ENCODE measurements around the gene HID1.

Gene HID1

DNA sequence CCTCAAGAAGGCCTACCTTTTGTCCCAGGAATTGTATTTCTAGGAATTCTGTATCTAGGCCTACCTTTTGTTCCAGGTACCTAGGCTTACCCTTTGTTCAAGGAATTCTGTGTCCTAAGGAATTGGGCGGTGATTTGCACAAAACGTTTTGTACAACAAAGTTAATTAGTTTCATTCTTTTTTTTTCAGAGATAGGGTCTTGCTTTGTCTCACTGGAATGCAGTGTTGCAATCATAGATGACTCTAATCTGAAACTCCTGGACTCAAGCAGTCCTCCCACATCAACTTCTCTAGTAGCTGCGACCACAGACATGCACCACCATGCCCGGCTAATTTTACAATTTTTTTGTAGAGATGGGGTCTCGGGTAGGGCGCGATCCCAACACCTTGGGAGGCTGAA lies 21.9 kb upstream of the HID1 start:
- Mint-ChIP-seq H3K36me3 (ENCODE audit: low read depth) (peaks cover 5% of the 10 kb centered on the region), H3K27me3 (ENCODE audit: low read depth) (no peaks in the 10 kb centered on the region), H3K27ac (peak overlapping the region in 2 of 3 experiments; percentile 47 to 73), H3K4me1 (peaks cover 22% of the 10 kb centered on the region), H3K4me3 (no peak overlapping the region), H3K9me3 (no peaks in the 10 kb centered on the region)
- TF ChIP-seq, protein P1, sequence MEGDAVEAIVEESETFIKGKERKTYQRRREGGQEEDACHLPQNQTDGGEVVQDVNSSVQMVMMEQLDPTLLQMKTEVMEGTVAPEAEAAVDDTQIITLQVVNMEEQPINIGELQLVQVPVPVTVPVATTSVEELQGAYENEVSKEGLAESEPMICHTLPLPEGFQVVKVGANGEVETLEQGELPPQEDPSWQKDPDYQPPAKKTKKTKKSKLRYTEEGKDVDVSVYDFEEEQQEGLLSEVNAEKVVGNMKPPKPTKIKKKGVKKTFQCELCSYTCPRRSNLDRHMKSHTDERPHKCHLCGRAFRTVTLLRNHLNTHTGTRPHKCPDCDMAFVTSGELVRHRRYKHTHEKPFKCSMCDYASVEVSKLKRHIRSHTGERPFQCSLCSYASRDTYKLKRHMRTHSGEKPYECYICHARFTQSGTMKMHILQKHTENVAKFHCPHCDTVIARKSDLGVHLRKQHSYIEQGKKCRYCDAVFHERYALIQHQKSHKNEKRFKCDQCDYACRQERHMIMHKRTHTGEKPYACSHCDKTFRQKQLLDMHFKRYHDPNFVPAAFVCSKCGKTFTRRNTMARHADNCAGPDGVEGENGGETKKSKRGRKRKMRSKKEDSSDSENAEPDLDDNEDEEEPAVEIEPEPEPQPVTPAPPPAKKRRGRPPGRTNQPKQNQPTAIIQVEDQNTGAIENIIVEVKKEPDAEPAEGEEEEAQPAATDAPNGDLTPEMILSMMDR (IDR thresholded peaks at IDR 0.05; ENCODE audit: unreplicated experiment in 3 of 3) = no peak

DNA sequence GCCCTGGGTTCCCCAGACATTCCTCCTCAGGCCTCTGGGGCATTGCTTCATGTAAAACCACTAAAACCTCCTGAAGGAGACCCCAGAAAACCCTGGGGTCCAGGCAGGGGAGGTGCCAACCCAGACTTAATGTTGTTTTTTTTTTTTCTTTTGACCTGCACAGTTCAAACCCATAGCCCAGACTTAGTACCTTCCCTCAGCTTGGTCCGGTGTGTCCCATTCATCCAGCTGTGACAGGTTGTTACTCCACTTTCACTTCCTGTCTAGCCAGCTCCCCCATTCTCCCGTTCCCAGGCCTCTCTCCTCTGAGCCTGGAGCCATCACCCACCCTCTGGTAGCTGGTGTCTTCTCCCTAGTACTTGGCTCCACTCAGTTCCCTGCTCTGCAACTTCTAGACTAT lies 19.7 kb upstream of the HID1 start:
- H3K36me3 Mint-ChIP-seq (ENCODE audit: low read depth) = no peaks in the 10 kb centered on the region
- peak overlapping the region; percentile 71 to 89 (median 79) for H3K27ac Mint-ChIP-seq
- H3K27me3 Mint-ChIP-seq (ENCODE audit: low read depth) = no peaks in the 10 kb centered on the region
- H3K4me3 Mint-ChIP-seq = peak overlapping the region; percentile 5 to 63 (median 63)
- TF ChIP-seq, protein P1 (IDR thresholded peaks at IDR 0.05; ENCODE audit: unreplicated experiment in 3 of 3) = no peak
- peaks cover 28% of the 10 kb centered on the region for H3K4me1 Mint-ChIP-seq
- H3K9me3 Mint-ChIP-seq = no peaks in the 10 kb centered on the region

DNA sequence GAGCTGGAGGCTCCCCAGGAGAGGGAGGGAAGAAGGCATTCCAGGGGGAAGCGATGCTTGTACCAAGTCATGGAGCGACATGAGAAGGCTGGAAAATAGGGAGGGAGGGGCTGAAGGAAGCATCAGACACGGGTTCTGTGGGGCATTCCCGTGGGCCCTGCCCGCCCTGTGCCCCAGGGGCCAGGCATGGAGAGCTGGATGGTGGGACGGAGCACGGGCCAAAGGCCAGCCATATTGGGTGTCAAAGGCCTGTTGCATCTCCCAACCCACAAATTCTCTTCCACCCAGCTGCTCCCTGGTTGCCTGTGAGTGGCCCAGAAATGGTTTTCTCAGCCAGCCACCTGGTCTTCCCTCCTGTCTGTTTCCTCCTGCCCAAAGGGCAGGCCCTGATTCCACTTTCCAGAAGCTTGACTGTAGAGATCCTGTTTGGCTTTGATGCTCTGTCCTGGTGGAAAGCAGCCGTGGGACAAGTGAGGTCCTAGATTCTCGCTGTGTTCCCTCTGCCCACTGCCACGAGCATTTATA lies 18.1 kb upstream of the HID1 start:
- Mint-ChIP-seq H3K27me3 (ENCODE audit: low read depth) (no peaks in the 10 kb centered on the region), H3K4me3 (peak overlapping the region in 2 of 3 experiments; percentile 53 to 61), H3K9me3 (no peaks in the 10 kb centered on the region), H3K27ac (no peak overlapping the region), H3K36me3 (ENCODE audit: low read depth) (no peaks in the 10 kb centered on the region), H3K4me1 (peaks cover 31% of the 10 kb centered on the region)
- TF ChIP-seq, protein P1 (IDR thresholded peaks at IDR 0.05; ENCODE audit: unreplicated experiment in 3 of 3) = no peak

DNA sequence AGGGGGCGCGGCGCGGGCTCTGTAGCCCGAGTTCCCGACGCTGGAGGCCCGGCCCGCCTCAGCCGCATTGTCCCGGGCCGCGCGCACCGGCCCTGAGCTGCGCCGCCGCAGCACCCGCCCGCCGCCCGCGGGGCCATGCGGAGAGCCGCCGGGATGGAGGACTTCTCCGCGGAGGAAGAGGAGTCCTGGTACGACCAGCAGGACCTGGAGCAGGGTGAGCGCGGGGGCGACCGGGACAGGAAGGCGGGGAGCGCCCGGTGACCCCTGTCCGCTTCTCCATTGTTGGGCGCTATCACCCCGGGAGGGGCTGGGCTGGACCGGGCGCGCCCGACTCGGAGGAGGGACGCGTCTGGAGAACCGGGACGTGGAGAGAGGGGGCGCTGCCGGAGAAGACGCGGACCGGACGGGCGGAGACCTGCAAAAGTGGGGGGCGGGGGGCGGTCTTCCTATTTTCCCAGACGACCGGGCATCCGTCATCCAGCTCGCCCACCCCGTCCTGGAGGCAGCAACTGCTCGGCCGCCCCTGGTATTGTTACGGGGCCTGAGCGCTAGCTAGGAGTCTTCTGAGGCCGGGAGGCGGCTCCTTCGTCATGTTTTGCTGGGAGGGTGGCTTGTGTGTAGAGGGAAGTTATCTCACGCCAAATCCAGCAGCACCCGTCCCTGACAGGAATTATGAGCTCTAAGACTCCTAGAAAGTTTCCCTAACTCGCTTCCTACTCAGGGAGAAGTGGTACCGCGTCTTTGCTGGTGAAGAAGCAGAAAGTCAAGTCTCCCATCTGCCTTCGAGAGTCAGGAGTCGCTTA lies 15.6 kb upstream of the HID1 start:
- TF ChIP-seq, protein P1 (IDR thresholded peaks at IDR 0.05; ENCODE audit: unreplicated experiment in 3 of 3) = peak in 2 of 3 experiments; percentile 7 to 8
- Mint-ChIP-seq H3K4me1 (peaks cover 24% of the 10 kb centered on the region), H3K9me3 (no peaks in the 10 kb centered on the region), H3K27me3 (ENCODE audit: low read depth) (no peaks in the 10 kb centered on the region), H3K27ac (peak overlapping the region; percentile 83 to 93 (median 91)), H3K4me3 (peak overlapping the region; percentile 93 to 95 (median 94)), H3K36me3 (ENCODE audit: low read depth) (no peaks in the 10 kb centered on the region)

DNA sequence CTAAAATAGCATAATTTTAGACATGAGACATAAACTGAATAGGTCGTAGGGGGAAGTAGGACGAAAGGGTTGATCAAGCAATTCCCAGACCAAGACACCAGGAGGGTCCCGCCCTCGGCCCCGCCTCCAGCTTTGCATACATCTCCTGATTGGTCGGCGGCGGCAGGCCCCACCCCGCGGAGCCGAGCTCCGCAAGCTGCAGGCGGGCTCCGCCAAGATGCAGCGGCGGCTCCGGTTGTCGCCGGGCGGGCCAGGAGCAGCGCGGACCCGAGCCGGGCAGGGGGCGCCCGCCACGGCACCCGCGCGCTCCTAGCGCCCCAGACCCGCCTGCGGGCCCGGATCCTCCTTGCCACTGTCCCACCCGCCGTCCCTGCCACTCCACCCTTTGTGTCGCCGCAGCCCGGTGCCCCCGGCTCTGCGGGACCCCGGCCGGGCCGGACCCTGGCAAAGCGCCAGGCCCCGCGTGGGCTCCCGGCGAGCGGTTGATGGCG lies 14.9 kb upstream of the HID1 start, which contains the start of gene CDR2L:
Gene CDR2L, plus strand, starts transcription at position 215 of the 491 bp plus-strand sequence. CDS start 412 bp downstream, outside the sequence.
- Mint-ChIP-seq H3K36me3 (ENCODE audit: low read depth) (no peaks in the 10 kb centered on the region), H3K27ac (peak within 1 kb of the TSS; percentile 83 to 93 (median 91)), H3K4me3 (peak within 1 kb of the TSS; percentile 93 to 95 (median 94)), H3K4me1 (peaks cover 18% of the 10 kb centered on the region), H3K9me3 (no peaks in the 10 kb centered on the region), H3K27me3 (ENCODE audit: low read depth) (no peaks in the 10 kb centered on the region)
- TF ChIP-seq, protein P1 (IDR thresholded peaks at IDR 0.05; ENCODE audit: unreplicated experiment in 3 of 3) = peak in 1 of 3 experiments; percentile 19
